ENCODE results near the gene MRTFB.
A peak's percentile ranks its signal among the peaks of the same experiment; 100 is the strongest.
"Not testable (repeated sequence)": the region's sequence is repeated elsewhere in the genome, so short reads cannot be mapped to it uniquely, and the experiment has no call there.

MRTFB gene

GRCh38 chr16:14140923-14141322 lies 69.8 kb downstream of the MRTFB start:
- DNase-seq, result no peak

GRCh38 chr16:14146445-14146844 lies 75.3 kb downstream of the MRTFB start:
- DNase-seq, result no peak

- no peak for DNase-seq
These were observed 76.9 kb downstream of the MRTFB start for GRCh38 chr16:14148016-14148415.

- DNase-seq, result peak in 1 of 3 experiments; percentile 7
These were observed 77.5 kb downstream of the MRTFB start for GRCh38 chr16:14148569-14148968.

- DNase-seq, result no peak
These were observed 79.7 kb downstream of the MRTFB start for GRCh38 chr16:14150796-14151195.

GRCh38 chr16:14151256-14152030 lies 80.3 kb downstream of the MRTFB start:
- no peak for DNase-seq

- DNase-seq, result peak in 2 of 3 experiments; percentile 3 to 40
These were observed 84.6 kb downstream of the MRTFB start for GRCh38 chr16:14155572-14156190.

- DNase-seq, result no peak
These were observed 94.0 kb downstream of the MRTFB start for GRCh38 chr16:14164916-14165662.

GRCh38 chr16:14168146-14168545 lies 97.0 kb downstream of the MRTFB start:
- DNase-seq, result no peak

- DNase-seq, result no peak
These were observed 101.2 kb downstream of the MRTFB start for GRCh38 chr16:14172200-14172809.

- DNase-seq, result no peak
These were observed 104.0 kb downstream of the MRTFB start for GRCh38 chr16:14175086-14175485.

- DNase-seq, result no peak
These were observed 106.6 kb downstream of the MRTFB start for GRCh38 chr16:14177704-14178103.

- no peak for DNase-seq
These were observed 108.0 kb downstream of the MRTFB start for GRCh38 chr16:14179116-14179515.

GRCh38 chr16:14180481-14180944 lies 109.4 kb downstream of the MRTFB start:
- no peak for DNase-seq

- DNase-seq, result peak in 1 of 3 experiments; percentile 27
These were observed 110.4 kb downstream of the MRTFB start for GRCh38 chr16:14181371-14182050.

GRCh38 chr16:14182999-14183398 lies 111.9 kb downstream of the MRTFB start:
- DNase-seq, result no peak

- DNase-seq, result not testable (repeated sequence)
These were observed 112.8 kb downstream of the MRTFB start for GRCh38 chr16:14183962-14184361.

- DNase-seq, result peak; percentile 8 to 94 (median 85)
These were observed 115.1 kb downstream of the MRTFB start for GRCh38 chr16:14186007-14186794.

GRCh38 chr16:14186795-14187221 lies 115.7 kb downstream of the MRTFB start:
- no peak for DNase-seq

- DNase-seq, result peak in 2 of 3 experiments; percentile 66 to 71
These were observed 116.6 kb downstream of the MRTFB start for GRCh38 chr16:14187517-14188338.

Measured in NCI-H1417 (cell line).